ENCODE data around the gene TNIK. TPM values are rescaled to one million over a fixed set of nuclear protein-coding genes. Genes with fewer than 3 reads are reported as not detected.

Gene TNIK
- total and polyA plus RNA-seq, 10 of the 15 experiments (the other 5 are each of a cell fraction or from before 2014, with no cell fraction given): 13.9 to 74.3 (median 48.2) TPM

DNA sequence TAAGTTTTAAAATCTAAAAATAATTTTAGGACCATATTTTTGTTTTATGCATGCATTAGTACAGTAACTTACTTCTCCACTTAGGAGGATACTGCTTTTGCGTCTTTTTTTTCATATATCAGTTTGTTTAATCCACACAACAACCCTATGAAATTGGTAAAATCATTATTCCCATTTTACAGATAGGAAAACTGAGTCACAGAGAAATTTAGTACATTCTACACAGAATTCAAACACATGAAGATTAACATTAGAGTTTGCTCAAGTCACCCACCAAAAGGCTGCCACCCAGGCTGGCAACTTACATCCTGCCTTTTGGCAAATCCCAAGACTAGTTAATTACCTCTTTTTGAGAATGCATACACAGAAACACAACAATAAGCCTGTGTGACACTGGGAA is 28.7 kb downstream of the TNIK start (continued):
- TF ChIP-seq, protein P1, sequence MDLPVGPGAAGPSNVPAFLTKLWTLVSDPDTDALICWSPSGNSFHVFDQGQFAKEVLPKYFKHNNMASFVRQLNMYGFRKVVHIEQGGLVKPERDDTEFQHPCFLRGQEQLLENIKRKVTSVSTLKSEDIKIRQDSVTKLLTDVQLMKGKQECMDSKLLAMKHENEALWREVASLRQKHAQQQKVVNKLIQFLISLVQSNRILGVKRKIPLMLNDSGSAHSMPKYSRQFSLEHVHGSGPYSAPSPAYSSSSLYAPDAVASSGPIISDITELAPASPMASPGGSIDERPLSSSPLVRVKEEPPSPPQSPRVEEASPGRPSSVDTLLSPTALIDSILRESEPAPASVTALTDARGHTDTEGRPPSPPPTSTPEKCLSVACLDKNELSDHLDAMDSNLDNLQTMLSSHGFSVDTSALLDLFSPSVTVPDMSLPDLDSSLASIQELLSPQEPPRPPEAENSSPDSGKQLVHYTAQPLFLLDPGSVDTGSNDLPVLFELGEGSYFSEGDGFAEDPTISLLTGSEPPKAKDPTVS (IDR thresholded peaks at IDR 0.05; ENCODE audit: low read depth, low read length): no peak
- TF ChIP-seq KDM1A (IDR thresholded peaks at IDR 0.05; ENCODE audit: borderline replicate concordance) (no peak), CBX3 (IDR thresholded peaks at IDR 0.05; ENCODE audit: borderline replicate concordance, low read depth) (no peak)

DNA sequence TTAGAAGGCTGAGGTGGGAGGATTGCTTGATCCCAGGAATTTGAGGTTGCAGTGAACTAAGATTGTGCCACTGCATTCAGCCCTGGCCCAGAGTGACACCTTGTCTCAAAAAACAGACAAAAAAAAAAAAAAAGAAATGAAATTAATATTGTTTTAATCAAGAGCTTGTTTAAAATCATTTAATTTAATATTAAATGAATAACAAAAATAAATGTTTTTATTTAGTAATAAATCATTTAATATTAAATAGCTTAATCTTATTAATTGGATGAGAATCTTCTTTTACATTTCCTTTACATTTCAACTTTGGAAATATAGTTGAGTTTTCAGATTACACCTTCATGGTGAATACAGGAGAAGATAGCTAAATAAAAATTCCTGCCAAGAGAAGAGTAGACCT is 29.7 kb downstream of the TNIK start:
- TF ChIP-seq SMAD5 (IDR thresholded peaks at IDR 0.05; ENCODE audit: low read depth) (no peak), BRCA1 (IDR thresholded peaks at IDR 0.05; ENCODE audit: low read depth, low read length) (no peak), ZZZ3 (IDR thresholded peaks at IDR 0.05; ENCODE audit: control insufficient read depth, insufficient read length, low read depth) (no peak), HDGF (IDR thresholded peaks at IDR 0.05) (no peak), CEBPB (IDR thresholded peaks at IDR 0.05; ENCODE audit: borderline replicate concordance in 1 of 2, low read depth in 2 of 2, low read length in 2 of 2) (no peak), NR2C2 (IDR thresholded peaks at IDR 0.05; ENCODE audit: borderline replicate concordance, control insufficient read depth, insufficient read length, low read depth) (no peak), YBX1 (IDR thresholded peaks at IDR 0.05) (no peak), ETV6 (conservative IDR thresholded peaks at IDR 0.05 in 1 of 2, IDR thresholded peaks at IDR 0.05 in 1 of 2; ENCODE audit: borderline replicate concordance in 1 of 2, low read depth in 1 of 2) (no peak), RAD21 (IDR thresholded peaks at IDR 0.05; ENCODE audit: insufficient read depth, low read depth, low read length) (no peak), SRF (IDR thresholded peaks at IDR 0.05; ENCODE audit: low read depth in 2 of 2, low read length in 2 of 2) (no peak), HDAC2 (IDR thresholded peaks at IDR 0.05) (no peak), STAT3 (IDR thresholded peaks at IDR 0.05; ENCODE audit: low read depth, low read length) (no peak)
- TF ChIP-seq, protein P2, sequence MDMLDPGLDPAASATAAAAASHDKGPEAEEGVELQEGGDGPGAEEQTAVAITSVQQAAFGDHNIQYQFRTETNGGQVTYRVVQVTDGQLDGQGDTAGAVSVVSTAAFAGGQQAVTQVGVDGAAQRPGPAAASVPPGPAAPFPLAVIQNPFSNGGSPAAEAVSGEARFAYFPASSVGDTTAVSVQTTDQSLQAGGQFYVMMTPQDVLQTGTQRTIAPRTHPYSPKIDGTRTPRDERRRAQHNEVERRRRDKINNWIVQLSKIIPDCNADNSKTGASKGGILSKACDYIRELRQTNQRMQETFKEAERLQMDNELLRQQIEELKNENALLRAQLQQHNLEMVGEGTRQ (IDR thresholded peaks at IDR 0.05; ENCODE audit: borderline replicate concordance, low read depth, low read length): no peak
- ChIA-PET POLR2A (interaction anchor here (0.5 to 1.9 kb wide), 10 partner anchors 10 to 221 kb away, joined by 3 to 9 read pairs (median 4); no protein-coding TSS in a partner anchor), SMC1A (ENCODE audit: uncharacterized antibody, unreplicated experiment) (interaction anchor here (0.6 to 1.5 kb wide), 10 partner anchors 11 to 331 kb away, joined by 3 to 6 read pairs (median 3); no protein-coding TSS in a partner anchor), RAD21 (ENCODE audit: unreplicated experiment) (interaction anchor here (0.6 to 1.8 kb wide), 9 partner anchors 9 to 245 kb away, joined by 3 to 6 read pairs (median 3); no protein-coding TSS in a partner anchor), CTCF (interaction anchor here (0.8 to 2.5 kb wide), 5 partner anchors 10 to 166 kb away, joined by 3 to 10 read pairs (median 4); no protein-coding TSS in a partner anchor)
- Histone ChIP-seq H3K9ac (ENCODE audit: control insufficient read depth, insufficient read depth, low read length) (no peak overlapping the region), H3K4me1 (ENCODE audit: control insufficient read depth, insufficient read depth, low read length) (peaks cover 8% of the 10 kb centered on the region; the same call in 1 of the 2 replicates), H3K79me2 (ENCODE audit: control insufficient read depth, insufficient read depth, low read length) (peaks cover 86% of the 10 kb centered on the region), H3K4me3 (no peak overlapping the region), H3K27me3 (replicated peaks in 1 of 2; ENCODE audit: control insufficient read depth in 2 of 2, insufficient read depth in 2 of 2, low read length in 1 of 2) (no peaks in the 10 kb centered on the region), H3K9me3 (replicated peaks; ENCODE audit: control insufficient read depth, insufficient read depth, low read length) (peaks cover 7% of the 10 kb centered on the region; the same call in 2 of the 3 replicates), H2AFZ (ENCODE audit: control insufficient read depth, low read depth, low read length) (no peak overlapping the region), H3K4me2 (ENCODE audit: control insufficient read depth, insufficient read depth) (peak overlapping the region; percentile 51; the same call in 1 of the 2 replicates), H3K36me3 (ENCODE audit: control insufficient read depth in 2 of 2, insufficient read depth in 2 of 2, low read length in 1 of 2) (peaks cover 0 to 4% of the 10 kb centered on the region in 2 experiments; a peak in 2 of 4 replicates), H3K27ac (ENCODE audit: control insufficient read depth, insufficient read depth) (no peak overlapping the region), H4K20me1 (ENCODE audit: control insufficient read depth, insufficient read depth) (no peaks in the 10 kb centered on the region)
- in situ Hi-C loops (cut with MboI) (no loop called here), intact Hi-C loops (cut with micrococcal nuclease; ENCODE audit: unreplicated experiment) (no loop called here)
- BruUV-seq (replicated peaks): no TSS peak
- FAIRE-seq (no peak), DNase-seq (ENCODE audit: low read depth, low spot score) (no peak), ATAC-seq (no peak)

Measured in GM12878 (cell line).